ENCODE data around the gene GPR146. TPM values are rescaled to one million over a fixed set of nuclear protein-coding genes. Genes with fewer than 3 reads are reported as not detected.

The GPR146 gene
- total RNA-seq, 4 donors from 2014 or later: 26.9 to 61.7 (median 39.0) TPM

DNA sequence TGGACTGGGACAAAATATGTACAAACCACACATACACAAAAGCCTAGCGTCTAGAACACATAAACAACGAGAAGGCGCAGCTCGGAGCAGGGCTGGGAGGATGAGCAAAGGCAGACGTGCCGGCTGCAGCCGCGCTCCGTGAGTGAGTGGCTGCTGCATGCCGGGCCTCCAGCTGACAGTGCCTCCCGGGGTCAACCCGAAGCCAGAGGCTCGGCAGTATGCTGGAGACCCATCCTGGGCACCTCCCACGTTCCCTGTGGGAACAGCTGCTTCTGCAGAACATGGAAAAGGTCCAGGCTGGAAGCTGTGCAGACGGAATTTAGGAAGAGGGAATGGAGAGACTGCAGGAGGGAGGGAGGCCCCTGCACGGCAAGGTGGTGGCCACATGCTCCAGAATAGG lies 3.6 kb upstream of the GPR146 start:
- intact Hi-C loops (cut with DNase I; ENCODE audit: low total_unique reads): no loop called here
- WGBS, 2 donors: 46 to 51% methylated on average over 14 to 16 of the region's 16 CpGs
- H3K4me3 ChIP-seq (ENCODE audit: low read depth, poor library complexity, severe bottlenecking): no peak overlapping the region
- no peak for DNase-seq (ENCODE audit: low spot score in 2 of 2)
- TF ChIP-seq POLR2A (IDR thresholded peaks at IDR 0.05): no peak
- TF ChIP-seq, protein P1, sequence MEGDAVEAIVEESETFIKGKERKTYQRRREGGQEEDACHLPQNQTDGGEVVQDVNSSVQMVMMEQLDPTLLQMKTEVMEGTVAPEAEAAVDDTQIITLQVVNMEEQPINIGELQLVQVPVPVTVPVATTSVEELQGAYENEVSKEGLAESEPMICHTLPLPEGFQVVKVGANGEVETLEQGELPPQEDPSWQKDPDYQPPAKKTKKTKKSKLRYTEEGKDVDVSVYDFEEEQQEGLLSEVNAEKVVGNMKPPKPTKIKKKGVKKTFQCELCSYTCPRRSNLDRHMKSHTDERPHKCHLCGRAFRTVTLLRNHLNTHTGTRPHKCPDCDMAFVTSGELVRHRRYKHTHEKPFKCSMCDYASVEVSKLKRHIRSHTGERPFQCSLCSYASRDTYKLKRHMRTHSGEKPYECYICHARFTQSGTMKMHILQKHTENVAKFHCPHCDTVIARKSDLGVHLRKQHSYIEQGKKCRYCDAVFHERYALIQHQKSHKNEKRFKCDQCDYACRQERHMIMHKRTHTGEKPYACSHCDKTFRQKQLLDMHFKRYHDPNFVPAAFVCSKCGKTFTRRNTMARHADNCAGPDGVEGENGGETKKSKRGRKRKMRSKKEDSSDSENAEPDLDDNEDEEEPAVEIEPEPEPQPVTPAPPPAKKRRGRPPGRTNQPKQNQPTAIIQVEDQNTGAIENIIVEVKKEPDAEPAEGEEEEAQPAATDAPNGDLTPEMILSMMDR (IDR thresholded peaks at IDR 0.05): no peak

DNA sequence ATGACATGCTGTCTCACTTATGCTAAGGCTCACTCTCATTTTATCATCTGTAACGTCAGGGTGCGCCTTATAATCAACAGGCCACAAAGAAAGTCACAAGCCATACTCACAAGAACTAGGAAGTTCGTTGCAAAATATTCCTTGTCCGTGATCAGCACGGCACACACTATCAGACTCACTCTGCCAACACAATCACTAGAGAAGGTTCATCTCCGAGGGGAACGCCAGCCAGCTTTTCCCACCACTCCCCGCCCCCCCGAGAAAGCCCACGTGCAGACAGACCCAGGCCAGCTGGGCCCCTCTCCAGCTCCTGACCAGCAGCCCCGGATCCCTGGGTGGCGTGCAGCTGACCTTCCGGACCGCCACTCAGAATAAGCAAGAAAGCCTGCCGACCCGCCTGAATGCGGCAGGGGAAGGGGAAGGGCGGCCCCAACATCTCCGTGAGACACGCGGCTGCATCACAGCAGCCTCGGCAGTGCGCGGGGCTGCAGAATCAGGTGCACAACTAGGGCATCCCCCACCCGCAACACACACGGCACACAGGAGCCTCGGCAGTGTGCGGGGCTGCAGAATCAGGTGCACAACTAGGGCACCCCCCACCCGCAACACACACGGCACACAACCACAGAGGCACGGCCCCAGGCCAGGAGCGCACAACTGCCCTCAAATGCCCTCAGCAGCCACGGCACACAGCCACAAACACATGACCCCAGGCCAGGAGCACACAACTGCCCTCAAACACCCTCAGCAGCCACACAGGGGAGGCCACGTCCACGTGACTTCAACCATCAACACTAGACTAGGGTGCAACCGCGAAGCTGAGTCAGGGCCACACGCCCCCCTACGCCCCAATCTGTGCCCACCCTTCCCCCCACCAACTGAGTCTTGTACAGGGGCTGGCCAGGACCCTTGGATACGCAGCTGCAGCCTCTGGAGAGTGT lies 2.5 kb upstream of the GPR146 start:
- TF ChIP-seq POLR2A (IDR thresholded peaks at IDR 0.05): no peak
- TF ChIP-seq, protein P1 (IDR thresholded peaks at IDR 0.05): no peak
- no peak for DNase-seq (ENCODE audit: low spot score in 2 of 2)
- WGBS, 2 donors: 89% methylated on average over 30 to 36 of the region's 40 CpGs
- H3K4me3 ChIP-seq (ENCODE audit: low read depth, poor library complexity, severe bottlenecking): no peak overlapping the region
- intact Hi-C loops (cut with DNase I; ENCODE audit: low total_unique reads): no loop called here

DNA sequence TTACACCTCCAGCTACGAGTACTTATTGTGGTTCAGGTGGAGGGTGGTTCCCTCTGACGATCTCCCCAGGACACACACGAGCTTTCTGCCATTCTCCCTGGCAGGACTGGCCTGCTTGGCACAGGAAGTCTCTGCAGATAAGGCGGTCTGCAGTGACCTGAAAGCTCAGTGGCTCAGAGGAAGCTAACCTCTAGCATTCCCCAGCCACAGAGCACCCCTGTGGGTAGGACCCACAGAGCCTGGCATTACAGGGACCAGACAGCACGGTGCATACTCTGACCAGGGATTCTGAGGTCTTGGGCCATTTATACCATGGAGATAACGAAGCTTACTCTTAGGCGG lies 1.9 kb upstream of the GPR146 start:
- 80 to 87% methylated on average over 7 of the region's 7 CpGs for WGBS, 2 donors
- H3K4me3 ChIP-seq (ENCODE audit: low read depth, poor library complexity, severe bottlenecking): no peak overlapping the region
- no peak for DNase-seq (ENCODE audit: low spot score in 2 of 2)
- intact Hi-C loops (cut with DNase I; ENCODE audit: low total_unique reads): no loop called here
- TF ChIP-seq POLR2A (IDR thresholded peaks at IDR 0.05): no peak
- TF ChIP-seq, protein P1 (IDR thresholded peaks at IDR 0.05): no peak

DNA sequence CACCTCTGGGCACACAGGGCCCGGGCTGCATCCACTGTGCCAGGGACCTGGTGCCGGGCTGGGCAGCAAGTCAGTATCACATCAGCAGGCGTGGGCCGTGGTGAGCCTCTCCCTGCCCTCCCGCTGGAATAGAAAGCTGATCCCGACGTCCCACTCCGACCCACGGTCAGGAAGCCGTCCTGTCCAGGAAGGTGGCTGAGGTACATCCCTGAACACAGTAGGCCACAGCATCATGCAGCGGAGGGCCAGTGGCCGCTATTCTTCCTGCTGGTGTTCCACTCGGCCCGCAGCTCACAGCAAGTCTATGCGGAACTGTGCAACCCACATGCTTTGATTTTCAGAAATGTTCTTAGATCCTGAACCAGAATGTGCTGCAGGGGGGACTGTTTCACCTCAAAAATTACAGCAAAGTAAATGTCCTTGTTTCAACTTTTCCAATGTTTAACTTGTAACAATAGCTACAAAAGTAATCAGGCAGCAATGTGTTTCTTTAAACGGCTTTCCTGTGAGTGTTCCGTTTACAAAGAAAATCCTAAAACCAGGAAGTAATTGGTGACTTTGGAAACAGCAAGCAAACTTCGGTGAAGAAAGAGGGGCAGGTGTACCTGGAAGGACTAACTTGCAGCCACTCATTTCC lies 676 bp upstream of the GPR146 start:
- intact Hi-C loops (cut with DNase I; ENCODE audit: low total_unique reads): no loop called here
- 38 to 42% methylated on average over 11 to 18 of the region's 18 CpGs for WGBS, 2 donors
- TF ChIP-seq POLR2A (IDR thresholded peaks at IDR 0.05): no peak
- TF ChIP-seq, protein P1 (IDR thresholded peaks at IDR 0.05): no peak
- DNase-seq (ENCODE audit: low spot score in 2 of 2): no peak
- H3K4me3 ChIP-seq (ENCODE audit: low read depth, poor library complexity, severe bottlenecking): no peak overlapping the region

DNA sequence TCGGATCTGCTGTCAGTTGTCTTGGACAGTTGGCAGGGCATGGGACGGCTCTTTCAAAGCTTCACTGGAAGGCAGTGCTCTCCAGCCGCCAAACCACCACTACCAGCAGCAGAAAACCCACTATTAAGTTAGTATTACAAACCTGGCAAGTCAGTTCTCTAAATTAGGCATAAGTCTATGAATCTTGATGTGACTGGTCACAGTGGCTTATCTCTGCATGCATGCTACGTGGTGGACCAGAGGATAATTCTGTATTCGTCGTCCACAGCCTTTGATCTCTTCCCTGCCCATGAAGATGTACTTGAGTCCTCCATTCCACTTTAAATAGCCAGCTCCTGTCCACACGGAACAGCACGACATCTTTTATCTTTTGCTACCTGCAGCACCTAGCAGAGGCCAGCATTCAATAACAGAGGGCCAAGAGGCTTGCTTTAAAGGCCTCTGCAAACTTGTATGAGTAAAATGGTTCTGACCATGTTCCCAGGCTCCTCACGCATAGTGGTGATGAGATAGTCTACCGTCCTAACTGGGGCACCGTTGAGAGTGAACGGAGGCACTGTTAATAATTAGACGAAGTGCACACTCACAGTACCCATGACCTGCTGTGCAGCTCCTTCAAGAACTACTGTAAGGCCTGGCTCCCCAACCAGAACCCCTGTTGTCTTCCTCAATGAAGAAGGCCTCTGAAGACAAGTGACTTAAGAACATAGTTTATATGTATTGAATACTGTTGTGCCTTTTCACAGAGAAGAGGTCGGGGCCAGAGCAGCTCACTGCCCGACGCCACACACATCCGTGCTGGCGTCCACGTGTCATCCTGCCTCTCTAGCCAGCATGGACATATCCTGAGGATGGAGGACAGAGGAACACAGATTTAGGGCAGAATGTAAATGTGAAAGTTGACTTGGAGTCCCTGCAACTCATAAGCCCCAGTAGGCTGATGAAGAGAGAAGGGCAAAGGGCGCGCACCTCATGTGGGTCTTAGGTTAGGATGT lies 1.0 kb downstream of the GPR146 start:
- 76 to 80% methylated on average over 21 of the region's 21 CpGs for WGBS, 2 donors
- H3K4me3 ChIP-seq (ENCODE audit: low read depth, poor library complexity, severe bottlenecking): peak overlapping the region; percentile 60
- intact Hi-C loops (cut with DNase I; ENCODE audit: low total_unique reads): no loop called here
- no peak for TF ChIP-seq POLR2A (IDR thresholded peaks at IDR 0.05)
- TF ChIP-seq, protein P1 (IDR thresholded peaks at IDR 0.05): no peak
- DNase-seq (ENCODE audit: low spot score in 2 of 2): no peak

Data from lower leg skin (tissue), 4 donors.